Stimulated activated CD8-positive, alpha-beta memory T cell treated with anti-CD3 and anti-CD28 coated beads, Interleukin-4, amount 100 ng/mL, for 1 hour (primary cell): Measurements from ENCODE around the gene GRIK4.
A peak's percentile ranks its signal among the peaks of the same experiment; 100 is the strongest.
"Not testable (repeated sequence)": the region's sequence is repeated elsewhere in the genome, so short reads cannot be mapped to it uniquely, and the experiment has no call there.

ENCODE experiments used
- DNase-seq, 2 donors: peaks; one replicate each; pipeline ENCODE4 v3.0.0-alpha.2; 2020; ENCODE audit warnings: low read depth in 2 of 2, low spot score in 1 of 2

Gene GRIK4

DNA sequence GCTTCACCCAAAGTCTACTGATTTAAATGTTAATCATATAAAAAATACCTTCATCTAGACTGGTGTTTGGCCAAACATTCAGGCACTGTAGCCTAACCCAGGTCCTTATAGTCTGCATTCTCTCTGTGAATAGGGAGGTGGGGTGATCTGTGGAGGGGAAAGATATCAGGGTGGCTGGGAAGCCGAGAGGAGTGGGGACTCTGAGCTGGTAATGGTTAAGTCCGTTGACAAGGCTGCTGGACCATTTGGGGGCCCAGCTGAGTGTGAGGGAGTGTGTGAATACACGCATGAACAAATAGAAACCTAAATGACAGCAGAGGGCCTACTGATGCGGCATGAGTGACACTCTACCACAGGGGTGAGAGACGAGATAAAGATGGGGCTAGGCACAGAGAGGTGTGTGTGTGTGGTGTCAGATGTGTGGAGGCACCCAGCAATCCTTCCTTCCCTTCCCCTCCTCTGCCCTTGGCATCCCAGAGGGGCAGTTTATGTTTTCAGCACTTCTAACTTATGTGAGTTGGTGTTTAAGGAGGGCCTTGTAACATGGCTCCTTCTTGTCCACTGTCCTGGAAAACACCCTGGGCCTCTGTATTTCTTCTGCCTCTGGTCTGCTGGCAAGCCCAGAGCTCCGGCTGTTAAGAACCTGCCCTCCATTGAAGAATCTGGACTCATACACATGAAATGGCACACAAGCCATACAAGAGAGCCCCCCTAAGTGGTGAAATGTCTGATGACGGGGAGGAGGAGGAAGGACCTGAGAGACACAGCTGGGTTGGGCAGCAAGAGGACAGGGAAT is 263.2 kb downstream of the GRIK4 start:
- DNase-seq: no peak

DNA sequence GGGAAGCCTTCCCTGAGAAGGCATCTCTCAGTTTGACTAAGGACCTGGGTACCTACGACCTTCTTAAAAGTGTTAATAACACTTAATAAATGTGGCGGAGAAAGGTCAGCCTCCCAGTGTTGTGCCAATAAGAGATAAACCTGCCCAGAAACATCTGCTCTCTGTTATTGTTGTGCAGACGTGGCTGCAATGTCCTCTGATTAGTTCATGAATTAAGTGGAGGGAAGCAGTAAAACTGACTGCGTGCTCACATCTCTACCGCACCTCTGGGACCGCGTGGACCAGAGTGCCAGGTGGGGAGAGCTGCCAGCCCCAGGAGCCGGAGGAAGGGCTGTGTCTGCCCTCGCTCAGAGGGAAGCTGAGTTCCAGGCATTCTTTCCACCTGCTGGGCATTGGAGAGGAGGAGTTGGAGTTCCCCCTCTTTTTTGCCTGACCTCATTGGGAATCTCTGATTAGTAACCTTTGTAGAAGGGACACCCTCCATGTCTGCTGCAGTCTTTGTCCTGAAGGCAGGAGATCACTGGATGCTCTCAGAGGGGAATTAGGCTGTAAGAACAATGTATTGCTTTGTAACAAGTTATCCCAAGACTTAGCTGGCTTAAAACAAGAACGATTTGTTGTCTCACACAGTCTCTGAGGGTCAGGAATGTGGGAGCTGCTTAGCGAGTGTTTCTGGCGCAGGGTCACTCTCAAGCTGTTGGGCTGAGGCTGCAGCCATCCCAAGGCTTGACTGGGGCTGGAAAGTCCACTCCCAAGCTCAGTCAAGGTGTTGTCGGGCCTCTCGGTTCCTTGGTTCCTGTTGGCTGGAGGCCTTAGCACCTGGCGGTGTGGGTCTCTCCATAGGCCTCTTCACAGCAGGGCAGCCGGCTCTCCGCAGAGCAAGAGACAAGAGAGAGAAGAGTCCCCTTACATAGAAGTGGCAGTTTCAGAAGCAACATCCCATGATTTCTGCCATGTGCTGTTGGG is 264.7 kb downstream of the GRIK4 start:
- no peak for DNase-seq

DNA sequence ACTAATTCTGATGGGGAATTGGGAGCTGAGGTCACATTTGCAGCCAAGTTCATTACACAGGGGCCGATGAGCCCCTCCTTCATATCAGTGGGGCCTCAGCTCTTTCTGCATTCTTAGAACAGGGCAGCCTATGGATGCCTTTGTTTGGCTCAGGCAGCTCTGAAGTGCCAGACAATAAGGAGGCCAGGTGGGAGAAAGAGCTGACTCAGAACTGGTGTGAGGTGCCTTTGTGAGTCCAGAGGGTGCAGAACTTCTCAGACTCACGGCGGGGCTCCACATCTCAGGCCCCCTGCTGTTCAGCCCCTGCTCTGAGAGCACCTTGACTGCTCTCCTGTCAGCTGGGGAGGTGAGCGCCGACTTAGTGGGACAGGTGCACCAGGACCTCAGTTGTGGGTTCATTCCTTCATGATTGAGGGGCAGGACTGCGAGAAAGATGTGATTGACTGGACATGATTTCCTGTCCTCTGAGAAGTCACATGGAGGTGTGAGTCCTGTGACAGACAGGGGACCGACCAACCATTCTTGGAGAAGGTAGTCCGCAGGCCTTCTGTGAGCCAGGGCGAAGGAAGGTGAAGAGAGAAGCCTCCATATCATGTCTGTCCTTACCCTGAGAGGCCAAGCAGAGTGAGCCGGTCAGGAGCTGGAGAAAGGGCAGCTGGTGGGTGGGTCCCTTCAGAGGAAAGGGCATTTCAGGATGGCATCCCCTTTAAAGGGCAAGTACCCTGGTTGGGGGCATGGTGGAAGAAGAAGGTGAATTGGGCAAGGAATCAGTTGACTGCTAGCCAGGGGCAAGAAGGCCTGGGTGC is 267.3 kb downstream of the GRIK4 start:
- DNase-seq: no peak

DNA sequence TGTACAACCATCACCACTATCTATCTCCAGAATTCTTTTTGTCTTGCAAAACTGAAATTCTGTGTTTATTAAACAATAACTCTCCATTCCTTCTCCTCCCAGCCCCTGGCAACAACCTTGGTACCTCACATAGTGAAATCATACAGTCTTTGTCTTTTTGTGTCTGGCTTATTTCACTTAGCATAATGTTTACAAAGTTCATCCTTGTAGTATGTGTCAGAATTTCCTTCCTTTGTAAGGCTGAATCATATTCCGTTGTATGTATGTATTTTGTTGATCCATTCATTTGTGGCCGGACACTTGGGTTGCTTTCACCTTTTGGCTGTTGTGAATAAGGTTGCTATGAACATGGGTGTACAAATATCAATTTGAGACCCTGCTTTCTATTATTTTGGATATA is 268.7 kb downstream of the GRIK4 start:
- no peak for DNase-seq

DNA sequence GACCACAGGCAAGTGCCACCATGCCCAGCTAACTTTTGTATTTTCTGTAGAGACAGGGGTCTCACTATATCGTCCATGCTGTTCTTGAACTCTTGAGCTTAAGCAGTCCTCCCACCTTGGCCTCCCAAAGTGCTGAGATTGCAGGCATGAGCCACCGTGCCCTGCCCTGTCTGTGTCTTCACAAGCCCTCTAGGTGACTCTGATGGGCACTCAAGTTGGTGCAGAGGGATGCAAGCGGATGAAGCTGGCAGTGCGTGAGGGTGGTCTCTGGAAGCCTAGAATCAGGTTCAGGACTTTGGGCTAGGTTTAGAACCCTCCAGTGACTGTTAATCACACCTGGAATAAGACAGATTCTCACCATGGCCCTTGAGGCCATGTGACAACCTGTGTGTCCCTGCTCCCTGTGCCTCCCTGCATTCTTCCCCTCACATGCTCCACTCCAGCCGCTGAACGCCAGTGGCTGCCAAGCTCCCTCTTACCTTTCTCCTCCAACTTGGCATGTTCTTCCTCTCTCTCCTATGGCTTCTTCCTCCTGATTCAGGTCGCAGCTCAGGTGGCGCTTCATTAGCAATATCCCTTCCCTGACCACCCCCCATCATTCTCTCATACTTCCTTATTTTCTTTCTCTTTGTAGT is 270.1 kb downstream of the GRIK4 start:
- no peak for DNase-seq

DNA sequence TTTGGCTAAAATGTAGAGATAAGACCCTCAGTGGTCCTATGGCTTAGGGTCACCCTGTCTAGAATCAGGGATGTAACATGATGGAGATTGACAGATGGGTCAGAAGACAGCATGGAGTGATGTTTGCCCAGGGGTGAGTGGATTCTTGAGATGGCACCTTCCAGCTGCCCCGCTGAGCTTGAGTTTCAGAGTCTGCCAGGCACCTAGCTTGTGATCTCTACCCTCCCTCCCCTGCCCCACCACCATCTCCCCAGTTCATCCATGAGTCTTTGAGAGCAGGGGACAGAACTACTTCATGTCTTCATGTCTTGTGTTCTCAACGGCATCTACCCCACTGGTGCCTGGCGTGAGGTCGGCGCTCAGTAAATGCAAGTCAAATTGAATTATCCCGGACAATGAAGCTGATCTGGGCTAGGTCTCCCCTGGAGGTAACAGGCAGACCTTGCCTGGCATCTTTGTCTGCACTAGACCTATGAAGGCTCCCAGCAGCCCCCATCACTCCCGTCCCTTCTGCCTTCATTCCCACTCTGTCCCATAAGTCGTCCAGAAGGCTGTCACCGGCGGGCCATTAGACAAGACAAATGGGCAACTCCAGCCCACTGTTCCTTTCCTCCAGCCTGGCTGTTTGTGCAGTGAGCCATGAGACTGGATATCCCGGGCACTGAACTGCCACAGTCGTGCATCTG is 273.2 kb downstream of the GRIK4 start:
- no peak for DNase-seq

DNA sequence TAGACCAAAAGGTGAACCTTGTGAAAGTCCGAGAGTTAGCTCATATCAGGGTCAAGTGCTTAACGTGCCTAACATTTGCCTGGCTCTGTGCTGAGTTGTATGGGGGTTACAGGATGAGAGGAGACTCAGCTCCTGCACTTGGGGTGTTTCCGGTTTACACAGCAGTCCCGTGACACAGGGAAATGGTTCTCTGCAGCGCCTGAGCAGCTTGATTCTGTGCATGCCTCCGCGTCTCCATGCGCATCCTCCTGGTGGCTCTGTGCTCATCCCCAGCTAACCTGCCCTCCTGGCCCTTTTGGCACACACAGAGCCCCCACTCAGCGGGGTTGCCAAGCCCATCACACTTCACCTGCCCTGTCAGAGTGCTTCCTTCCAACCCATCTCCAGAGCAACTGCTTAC is 274.0 kb downstream of the GRIK4 start:
- DNase-seq: no peak

DNA sequence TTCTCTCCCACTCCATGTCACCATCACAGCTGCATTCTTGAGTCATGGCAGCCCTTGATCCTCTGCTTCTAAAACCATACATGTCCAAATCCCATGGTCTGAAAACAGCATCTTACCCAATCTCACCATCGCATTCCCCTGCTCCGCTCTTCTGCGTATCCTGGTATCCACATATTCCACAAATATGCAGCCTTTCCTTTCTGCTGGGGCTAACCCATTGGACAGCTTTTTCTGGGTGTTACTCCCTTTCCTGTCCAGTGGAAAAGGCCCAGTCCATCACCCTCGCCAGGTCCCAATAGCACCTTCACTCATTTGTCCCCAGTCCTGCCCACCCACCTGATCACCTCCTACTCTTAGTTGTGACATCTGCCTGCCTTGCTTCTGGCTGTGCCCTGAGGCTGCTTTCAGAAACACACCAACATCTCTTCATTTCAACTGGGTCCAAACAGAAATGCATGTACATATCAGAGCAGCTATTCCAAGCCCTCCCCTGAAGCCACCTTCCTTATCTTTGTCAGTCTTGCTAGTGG is 274.7 kb downstream of the GRIK4 start:
- DNase-seq: no peak

DNA sequence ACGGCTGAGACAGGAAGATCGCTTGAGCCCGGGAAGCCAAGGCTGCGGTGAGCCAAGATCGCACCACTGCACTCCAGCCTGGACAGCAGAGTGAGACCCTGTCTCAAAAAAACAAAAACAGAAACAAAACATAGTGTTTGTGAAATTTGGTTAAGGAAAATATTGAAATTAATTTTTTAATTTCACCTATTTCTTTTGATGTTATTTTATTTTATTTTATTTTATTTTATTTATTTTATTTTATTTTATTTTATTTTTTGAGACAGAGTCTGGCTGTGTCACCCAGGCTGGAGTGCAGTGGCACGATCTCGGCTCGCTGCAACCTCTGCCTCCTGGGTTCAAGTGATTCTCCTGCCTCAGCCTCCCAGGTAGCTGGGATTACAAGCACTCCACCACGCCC is 275.7 kb downstream of the GRIK4 start:
- DNase-seq: not testable (repeated sequence)

DNA sequence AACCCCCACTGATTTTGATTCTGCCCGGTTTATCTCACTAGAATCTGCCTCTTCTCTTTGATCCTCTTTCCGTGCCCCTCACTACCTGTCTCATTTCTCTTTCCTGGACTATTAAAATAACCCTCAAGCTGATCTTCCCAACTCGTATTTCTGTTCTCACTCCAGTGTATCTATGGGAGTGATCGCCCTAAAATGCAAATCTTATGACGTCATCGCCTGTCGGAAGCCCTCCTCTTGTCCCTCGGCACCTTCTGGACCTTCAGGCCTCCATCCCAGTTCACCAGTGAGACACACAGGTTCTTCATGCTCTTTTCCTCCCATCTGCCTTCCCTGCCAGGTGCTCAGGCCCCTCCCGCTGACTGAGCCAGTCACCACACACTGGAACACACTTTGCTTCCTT is 277.8 kb downstream of the GRIK4 start:
- no peak for DNase-seq

DNA sequence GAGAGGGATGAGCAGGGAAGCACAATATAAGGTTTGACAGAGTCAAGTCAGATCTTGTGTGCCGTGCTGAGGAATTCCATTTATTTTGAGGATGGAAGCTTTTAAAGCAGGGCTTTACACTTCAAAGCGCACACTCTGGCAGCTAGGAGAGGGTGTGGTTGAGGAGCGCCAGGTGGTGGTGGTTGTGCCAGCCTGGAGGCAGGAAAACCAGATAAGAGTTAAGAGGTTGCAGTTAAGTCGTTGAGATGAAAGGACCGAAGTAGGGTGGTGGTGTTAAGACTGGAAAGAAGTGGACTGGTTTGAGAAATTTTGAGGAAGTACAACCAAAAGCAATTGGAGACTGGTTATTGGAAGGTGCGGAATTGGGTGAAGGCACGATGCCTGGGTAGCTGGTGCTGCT is 280.8 kb downstream of the GRIK4 start:
- no peak for DNase-seq

DNA sequence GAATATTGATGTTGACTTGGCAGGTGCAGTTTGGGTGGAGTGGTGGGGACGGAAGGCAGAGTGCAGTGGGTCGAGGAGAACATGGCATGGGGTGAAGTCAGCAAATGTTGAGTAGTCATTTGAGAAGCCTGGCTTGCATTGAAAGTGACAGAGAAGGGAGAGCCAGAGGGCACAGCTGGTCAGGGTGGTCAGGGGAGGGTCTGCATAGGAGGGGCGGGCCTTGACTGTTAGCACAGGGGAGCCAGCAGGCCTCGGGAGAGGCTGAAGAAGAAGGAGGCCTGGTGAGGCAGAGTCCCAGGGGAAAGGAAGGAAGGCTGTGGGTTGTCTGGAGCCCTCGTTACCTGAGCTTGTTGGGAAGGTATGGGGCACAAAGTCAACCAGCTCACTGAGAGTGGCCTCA is 281.6 kb downstream of the GRIK4 start:
- DNase-seq: no peak

DNA sequence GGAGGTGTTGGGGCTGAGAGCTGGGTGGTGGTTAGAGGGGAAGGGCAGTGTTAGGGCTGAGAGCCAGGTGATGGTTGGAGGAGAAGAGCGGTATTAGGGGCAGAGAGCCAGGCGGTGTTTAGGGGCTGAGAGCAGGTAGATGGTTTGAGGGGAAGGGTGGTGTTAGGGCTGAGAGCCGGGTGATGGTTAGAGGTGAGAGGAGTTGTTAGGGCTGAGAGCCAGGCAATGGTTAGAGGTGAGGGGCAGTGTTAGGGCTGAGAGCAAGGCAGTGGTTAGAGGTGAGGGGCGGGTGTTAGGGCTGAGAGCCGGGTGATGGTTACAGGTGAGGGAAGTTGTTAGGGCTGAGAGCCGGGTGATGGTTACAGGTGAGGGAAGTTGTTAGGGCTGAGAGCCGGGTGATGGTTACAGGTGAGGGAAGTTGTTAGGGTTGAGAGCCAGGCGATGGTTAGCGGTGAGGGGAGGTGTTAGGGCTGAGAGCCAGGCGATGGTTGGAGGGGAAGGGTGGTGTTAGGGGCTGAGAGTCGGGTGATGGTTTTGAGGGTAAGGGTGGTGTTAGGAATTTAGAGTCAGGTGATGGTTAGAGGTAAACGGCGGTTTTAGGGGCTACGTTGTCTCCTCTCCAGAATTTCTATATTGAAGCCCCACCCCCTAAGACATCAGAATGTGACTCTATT is 282.4 kb downstream of the GRIK4 start:
- no peak for DNase-seq

DNA sequence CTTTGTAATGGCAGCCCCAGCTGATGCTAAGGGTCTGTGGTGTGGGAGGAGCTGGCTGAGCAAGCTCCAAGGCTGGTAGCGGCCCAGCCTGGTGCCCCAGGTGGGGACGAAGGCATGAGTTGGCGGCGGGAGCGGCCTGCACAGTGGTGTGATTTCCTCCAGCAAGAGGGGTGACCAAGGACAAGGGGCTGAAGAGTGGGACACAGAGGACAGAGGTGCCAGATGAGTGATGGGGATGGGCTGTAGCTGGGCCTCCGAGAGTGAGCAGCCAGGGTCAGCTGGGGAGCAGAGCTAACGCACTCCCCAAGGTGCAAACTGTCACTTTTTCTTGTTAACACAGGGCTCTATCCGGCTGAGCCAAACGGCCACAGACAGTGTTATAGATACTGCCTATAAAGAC is 283.2 kb downstream of the GRIK4 start:
- DNase-seq: no peak

DNA sequence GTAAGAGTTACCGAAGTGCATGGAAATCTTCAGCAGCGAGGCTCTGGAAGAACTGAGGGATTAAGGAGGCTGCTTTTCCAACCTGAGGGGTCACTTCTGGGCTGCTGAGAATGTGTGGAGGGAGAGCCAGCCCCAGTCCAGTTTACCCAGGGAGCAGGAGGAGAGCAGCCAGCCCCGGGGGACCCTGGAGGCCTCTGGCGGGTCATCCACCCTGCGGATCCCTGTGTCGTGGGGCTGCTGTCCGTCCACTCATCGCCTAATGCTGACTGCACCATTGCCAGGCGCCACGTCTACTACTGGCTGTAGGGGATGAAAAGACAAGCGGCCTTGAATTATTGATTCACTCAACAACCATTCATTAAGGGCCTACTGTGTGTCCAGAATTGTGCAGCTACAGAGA is 283.6 kb downstream of the GRIK4 start:
- DNase-seq: no peak

DNA sequence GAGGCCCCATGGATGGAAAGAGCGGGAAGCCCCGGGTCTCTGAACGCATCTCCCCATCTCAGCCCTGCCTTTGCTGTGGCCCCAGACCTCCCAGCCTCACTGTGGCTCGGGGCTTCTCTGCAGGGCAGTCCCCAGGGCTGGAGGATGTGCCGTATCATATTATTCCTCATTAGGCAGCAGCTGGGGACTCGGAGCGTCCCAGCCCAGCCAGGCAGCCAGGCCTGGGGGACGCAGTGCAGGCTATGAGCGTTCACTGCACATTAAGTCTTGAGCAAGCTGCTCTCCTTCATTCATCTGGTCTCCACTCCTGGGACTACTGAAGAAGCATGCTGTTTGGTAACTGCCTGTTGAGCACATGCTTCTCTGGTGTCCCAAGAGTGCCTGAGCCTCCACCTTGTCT is 285.6 kb downstream of the GRIK4 start:
- no peak for DNase-seq

DNA sequence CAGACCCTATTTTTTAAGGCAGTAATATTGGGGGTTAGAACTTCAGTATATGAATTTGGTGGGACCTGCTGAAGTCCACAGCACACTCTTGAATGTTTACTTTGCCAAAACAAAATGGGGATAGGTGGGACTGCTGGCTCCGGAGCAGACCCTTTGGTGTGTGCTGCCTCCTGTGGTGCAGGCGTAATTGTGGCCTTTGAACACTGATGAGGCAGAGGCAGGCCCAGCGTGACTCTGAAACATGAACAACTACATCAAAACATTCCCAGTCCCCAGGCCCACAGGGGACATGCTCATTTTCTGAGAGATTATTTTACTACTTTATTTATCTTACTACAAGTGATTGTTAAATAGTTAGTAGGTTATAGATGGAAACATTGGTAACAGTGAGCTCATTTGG is 287.3 kb downstream of the GRIK4 start:
- no peak for DNase-seq

DNA sequence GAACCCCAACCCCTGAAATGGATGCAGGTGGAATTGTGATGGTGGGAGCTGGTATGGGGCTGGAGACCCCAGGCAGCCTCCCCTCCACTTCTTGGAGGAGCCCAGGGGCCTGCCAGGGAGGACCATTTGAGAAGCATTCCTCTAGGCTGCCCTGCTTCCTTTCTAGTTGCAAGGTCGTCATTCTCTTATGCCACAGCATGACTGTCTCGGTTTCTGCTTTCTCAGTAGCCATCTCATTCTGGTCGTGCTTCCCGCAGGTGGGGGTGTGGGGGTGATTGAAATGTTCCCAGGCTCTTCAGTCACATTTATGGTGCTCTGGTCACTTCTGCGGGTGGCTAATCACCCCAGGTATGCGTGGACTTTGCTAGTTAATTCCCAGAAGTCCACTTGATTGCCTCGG is 288.7 kb downstream of the GRIK4 start:
- no peak for DNase-seq

DNA sequence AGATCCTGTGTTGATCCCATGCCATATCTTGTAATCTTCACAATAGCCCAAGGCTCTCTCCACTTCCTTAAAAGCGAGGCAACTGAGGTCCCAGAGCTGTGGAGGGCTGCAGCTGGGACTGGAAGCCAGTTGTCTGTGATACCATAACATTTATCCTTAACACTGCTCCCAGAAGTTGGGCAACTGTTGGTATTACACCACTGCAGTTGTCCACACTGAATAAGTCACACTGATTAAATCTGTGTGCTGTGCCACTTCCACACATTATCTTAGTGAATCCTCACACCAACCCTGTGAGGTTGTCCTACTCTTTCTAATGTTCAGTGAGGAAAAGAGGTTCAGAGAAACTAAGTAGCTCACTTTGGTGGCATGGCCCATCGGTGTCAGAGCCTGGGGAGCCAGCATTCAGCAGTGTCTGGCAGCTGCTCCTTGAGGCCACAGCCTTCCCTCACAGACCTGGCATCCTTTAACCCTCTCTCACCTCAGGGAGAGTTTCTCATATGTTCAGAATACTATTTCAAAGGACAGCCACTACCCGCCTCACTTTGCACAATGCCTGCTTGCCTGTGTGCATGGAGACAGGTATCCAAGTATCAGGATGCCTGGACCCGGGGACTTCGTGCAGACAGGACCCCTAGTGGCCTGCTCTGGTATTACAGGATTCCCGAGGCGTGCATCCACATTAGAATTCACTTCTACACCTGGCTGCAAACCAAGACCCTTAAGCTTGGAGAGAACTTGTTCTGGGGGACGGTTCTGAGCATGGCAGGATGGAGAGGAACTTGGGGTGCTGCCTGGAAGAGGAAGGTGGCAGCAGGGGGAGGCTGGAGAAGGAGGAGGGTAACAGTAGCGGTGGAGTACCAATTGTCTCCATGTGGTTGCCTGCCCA is 290.5 kb downstream of the GRIK4 start:
- DNase-seq: peak in 1 of 2 donors; percentile 9
